Ovary (tissue), 9 donors: ENCODE measurements around the gene ROBO3. TPM values are rescaled to one million over a fixed set of nuclear protein-coding genes. Genes with fewer than 3 reads are reported as not detected.

ENCODE experiments used
- DNase-seq, 5 donors: peaks; one replicate each; pipeline ENCODE4 v3.0.0-alpha.2; 2019 to 2020
- H3K27ac ChIP-seq, 2 donors: fragments of 200-600 bp; one replicate each; pipeline versions ENCODE4 v1.5.1 to v1.8.0; 2019 to 2022
- H3K27me3 ChIP-seq: fragments of 200-600 bp; one replicate; pipeline ENCODE4 v1.8.0; 2022
- H3K36me3 ChIP-seq: fragments of 200-600 bp; sonication (generic); one replicate; pipeline ENCODE4 v1.5.1; 2019
- H3K4me1 ChIP-seq: one replicate; pipeline ENCODE4 v1.8.1; 2013; ENCODE audit warnings: mild to moderate bottlenecking, moderate library complexity; ENCODE audit not compliant: insufficient read depth
- H3K4me3 ChIP-seq: fragments of 200-600 bp; sonication (generic); one replicate; pipeline ENCODE4 v1.5.1; 2017
- H3K9me3 ChIP-seq, 2 donors: fragments of 200-600 bp in 1 of 2; sonication (generic) in 1 of 2; one replicate each; pipeline versions ENCODE4 v1.5.1 to v1.8.1; 2013 to 2019; ENCODE audit warnings: mild to moderate bottlenecking in 1 of 2, moderate library complexity in 1 of 2
- EP300 ChIP-seq: sonication (generic); formaldehyde crosslinking; IDR thresholded peaks from one replicate; pipeline ENCODE4 v1.6.1; 2017; ENCODE audit warnings: antibody characterized with exemption
- POLR2A ChIP-seq: fragments of 450-650 bp; IDR thresholded peaks from one replicate; pipeline ENCODE4 v1.6.1; 2017; ENCODE audit warnings: antibody characterized with exemption, mild to moderate bottlenecking, moderate library complexity
- WGBS, 3 donors: extraction: QIAGEN DNeasy Blood & Tissue Kit in 1 of 3; methylation state at CpG; one replicate each; pipeline versions ENCODE4 v1.1.5 to v1.1.7; 2013 to 2017; 5-methylcytosine and 5-hydroxymethylcytosine counted together
- intact Hi-C, 4 donors: fragments of 100-400 bp; cut with DNase I; formaldehyde crosslinking; loops; one replicate each; pipeline versions ENCODE4 v1.11.0 to v1.15.1; 2022 to 2023
- polyA plus RNA-seq, 2 donors: library from polyadenylated mRNA; stranded (reverse); fragments of 200-250 nt in 1 of 2; fragments of 350-450 nt in 1 of 2; fragmentation: Illumina TruSeq in 1 of 2; extraction: RNeasy Lipid Tissue Mini Kit (QIAGEN cat#74804) in 1 of 2; gene quantifications; one replicate each; pipeline ENCODE4 v1.2.3, GENCODE V29; 2013 to 2014
- total RNA-seq, 7 donors: library from RNA; depleted of rRNA in 2 of 7; stranded (reverse); fragments of >200 nt in 2 of 7; fragmentation: NEBNext Ultra II Directional in 3 of 7; extraction: Animal tissue kit (Norgen Biotek cat#: 25700) in 3 of 7; gene quantifications; one replicate each; pipeline versions ENCODE4 v1.1.0 to v1.2.4, GENCODE V29; 2016 to 2023
- TF ChIP-seq, protein P1 (sequence below), 3 donors: fragments of 450-650 bp in 2 of 3; fragments of 200-600 bp in 1 of 3; IDR thresholded peaks; one replicate each; pipeline versions ENCODE4 v1.5.1 to v1.8.0; 2016 to 2022; ENCODE audit warnings: antibody characterized with exemption in 3 of 3, mild to moderate bottlenecking in 1 of 3
- donor health status: DM: no; HTN: no; CAD: no; lungs with moderate emphysema.
- donor health status: DM: no; HTN: no; CAD: no.
- donor health status: Bipolar disorder and iron deficiency.
- donor health status: DM: yes; HTN: yes; CAD: no.
- donor health status: DM: no; HTN: no; CAD: no.
- donor health status: DM: yes; HTN: yes; CAD: no.

Gene ROBO3
- total and polyA plus RNA-seq, 9 donors, result 15.2 to 90.4 (median 56.7) TPM

DNA sequence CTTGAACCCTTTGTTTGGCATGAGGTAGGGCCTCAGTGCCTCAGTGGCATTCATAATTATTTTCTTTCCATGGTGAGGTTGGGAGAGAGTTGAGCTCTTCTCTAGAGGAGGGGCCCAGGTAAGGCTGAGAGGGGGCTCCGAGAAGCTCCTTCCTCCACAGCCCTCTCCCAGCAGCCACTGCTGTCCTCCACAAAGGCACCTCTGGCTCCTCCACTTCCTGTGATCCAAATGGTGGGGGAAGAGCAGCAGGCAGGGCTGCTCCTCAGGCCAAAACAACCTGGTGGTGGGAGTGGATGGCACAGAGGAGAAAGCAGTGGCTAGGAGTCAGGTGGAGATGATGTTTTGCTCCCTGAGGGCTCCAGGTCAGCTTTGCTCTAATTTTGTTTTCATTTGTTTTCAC lies 19.1 kb downstream of the ROBO3 start:
- no peak overlapping the region for H3K4me3 ChIP-seq
- peak in 1 of 5 donors; percentile 13 for DNase-seq
- TF ChIP-seq POLR2A, result no peak
- H3K36me3 ChIP-seq, result no peaks in the 10 kb centered on the region
- intact Hi-C loops, result no loop called here
- no peaks in the 10 kb centered on the region for H3K27me3 ChIP-seq
- no peaks in the 10 kb centered on the region for H3K9me3 ChIP-seq
- no peak overlapping the region for H3K27ac ChIP-seq
- H3K4me1 ChIP-seq, result peaks cover 21% of the 10 kb centered on the region
- 93 to 100% (median 94%) methylated on average over 1 of the region's 1 CpG for WGBS, 3 donors

DNA sequence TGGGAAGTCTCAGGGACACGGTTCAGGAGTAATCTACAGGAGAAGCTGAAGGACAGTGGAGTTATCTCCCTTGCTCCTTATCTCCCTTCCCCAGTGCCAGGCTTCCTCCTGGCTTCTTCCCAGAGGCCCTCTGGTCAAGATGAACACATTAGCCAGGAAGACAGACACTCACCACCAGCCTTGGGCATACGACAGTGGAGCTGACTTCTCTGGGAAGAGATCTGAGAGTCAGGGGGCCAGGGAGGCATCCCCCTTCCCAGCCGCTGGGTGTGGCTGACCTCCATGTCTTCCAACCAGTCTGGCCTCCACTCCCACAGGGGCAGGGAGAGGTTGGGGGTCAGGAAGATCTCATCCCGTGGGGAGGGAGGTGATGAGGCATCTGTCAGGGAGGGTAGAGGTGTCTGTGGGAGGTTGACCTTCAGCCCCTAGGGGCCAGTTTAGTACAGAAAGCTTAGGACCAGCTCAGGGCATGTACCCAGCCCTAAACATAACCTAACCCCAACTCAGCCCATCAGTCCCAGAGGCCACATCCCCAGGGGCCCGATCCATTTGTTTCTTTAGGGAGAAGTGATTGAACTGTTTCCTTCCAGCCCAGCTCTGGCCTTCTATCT lies 19.7 kb downstream of the ROBO3 start:
- intact Hi-C loops, result no loop called here
- H3K36me3 ChIP-seq, result no peaks in the 10 kb centered on the region
- no peak overlapping the region for H3K4me3 ChIP-seq
- no peaks in the 10 kb centered on the region for H3K27me3 ChIP-seq
- 55 to 67% (median 66%) methylated on average over 5 of the region's 5 CpGs for WGBS, 3 donors
- no peaks in the 10 kb centered on the region for H3K9me3 ChIP-seq
- H3K27ac ChIP-seq, result peak overlapping the region in 1 of 2 donors; percentile 27
- peaks cover 21% of the 10 kb centered on the region for H3K4me1 ChIP-seq
- TF ChIP-seq POLR2A, result no peak
- TF ChIP-seq, protein P1, sequence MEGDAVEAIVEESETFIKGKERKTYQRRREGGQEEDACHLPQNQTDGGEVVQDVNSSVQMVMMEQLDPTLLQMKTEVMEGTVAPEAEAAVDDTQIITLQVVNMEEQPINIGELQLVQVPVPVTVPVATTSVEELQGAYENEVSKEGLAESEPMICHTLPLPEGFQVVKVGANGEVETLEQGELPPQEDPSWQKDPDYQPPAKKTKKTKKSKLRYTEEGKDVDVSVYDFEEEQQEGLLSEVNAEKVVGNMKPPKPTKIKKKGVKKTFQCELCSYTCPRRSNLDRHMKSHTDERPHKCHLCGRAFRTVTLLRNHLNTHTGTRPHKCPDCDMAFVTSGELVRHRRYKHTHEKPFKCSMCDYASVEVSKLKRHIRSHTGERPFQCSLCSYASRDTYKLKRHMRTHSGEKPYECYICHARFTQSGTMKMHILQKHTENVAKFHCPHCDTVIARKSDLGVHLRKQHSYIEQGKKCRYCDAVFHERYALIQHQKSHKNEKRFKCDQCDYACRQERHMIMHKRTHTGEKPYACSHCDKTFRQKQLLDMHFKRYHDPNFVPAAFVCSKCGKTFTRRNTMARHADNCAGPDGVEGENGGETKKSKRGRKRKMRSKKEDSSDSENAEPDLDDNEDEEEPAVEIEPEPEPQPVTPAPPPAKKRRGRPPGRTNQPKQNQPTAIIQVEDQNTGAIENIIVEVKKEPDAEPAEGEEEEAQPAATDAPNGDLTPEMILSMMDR (IDR thresholded peaks at IDR 0.05), result no peak
- peak in 2 of 5 donors; percentile 15 to 18 for DNase-seq

DNA sequence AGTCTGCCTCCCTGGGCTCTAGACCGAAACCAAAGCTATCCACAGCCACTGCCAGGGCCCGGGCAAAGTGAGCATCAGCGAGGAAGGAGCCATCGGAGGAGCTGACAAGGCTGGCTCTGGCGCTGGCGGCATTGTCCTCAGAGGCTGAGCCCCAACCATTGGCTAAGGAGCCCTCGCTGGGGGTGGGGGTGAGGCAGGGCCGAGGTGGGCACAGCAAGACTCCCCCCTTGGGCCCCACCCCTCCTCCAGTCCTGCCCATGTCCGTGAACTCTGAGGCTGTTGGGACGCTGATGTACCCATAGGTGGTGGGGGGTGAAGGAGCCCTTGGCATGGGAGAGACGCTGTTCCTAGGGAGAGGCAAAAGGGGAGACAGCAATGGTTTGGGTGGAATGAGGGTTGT lies 21.2 kb downstream of the ROBO3 start:
- no peaks in the 10 kb centered on the region for H3K36me3 ChIP-seq
- H3K27ac ChIP-seq, result no peak overlapping the region
- DNase-seq, result peak in 1 of 5 donors; percentile 16
- H3K4me3 ChIP-seq, result no peak overlapping the region
- intact Hi-C loops, result no loop called here
- 90 to 94% (median 94%) methylated on average over 11 of the region's 11 CpGs for WGBS, 3 donors
- no peaks in the 10 kb centered on the region for H3K27me3 ChIP-seq
- TF ChIP-seq, protein P1 (IDR thresholded peaks at IDR 0.05), result no peak
- TF ChIP-seq POLR2A, result no peak
- no peak for TF ChIP-seq EP300
- H3K4me1 ChIP-seq, result peaks cover 18% of the 10 kb centered on the region
- H3K9me3 ChIP-seq, result no peaks in the 10 kb centered on the region

DNA sequence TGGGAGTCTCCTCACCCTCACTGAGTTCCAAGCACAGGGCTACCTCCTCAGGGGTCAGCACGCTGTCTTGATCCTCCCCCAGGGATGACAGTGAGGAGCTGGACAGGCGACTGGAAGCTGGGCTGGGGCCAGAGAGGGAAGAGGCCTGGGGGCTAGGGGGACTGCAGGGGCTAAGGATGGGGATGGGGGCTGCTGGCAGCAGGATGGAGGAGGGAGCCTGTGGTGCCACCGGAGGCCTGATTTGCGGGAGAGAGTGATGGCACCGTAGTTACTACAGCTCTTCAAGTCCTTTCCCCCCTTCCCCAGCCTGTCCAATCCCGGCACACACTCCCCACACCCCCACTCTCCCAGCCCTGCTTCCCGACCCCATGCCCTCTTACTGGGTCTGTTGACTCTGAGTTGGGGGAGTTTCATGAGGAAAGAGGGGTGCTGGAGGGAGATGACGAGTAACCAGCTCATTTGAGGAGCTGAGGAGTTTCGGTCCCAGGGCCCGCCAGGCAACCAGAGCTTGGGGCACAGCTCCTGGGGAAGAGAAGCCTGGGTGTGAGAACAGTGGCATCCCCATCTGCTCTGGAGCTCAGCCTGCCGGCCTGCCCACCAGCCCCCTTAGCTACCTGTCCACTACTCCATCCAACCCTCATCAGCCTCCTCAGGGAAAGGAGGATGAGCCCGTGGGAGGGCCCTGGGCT lies 21.9 kb downstream of the ROBO3 start:
- H3K36me3 ChIP-seq, result no peaks in the 10 kb centered on the region
- 82 to 91% (median 85%) methylated on average over 12 of the region's 12 CpGs for WGBS, 3 donors
- H3K4me3 ChIP-seq, result no peak overlapping the region
- intact Hi-C loops, result no loop called here
- no peaks in the 10 kb centered on the region for H3K9me3 ChIP-seq
- peaks cover 17% of the 10 kb centered on the region for H3K4me1 ChIP-seq
- no peaks in the 10 kb centered on the region for H3K27me3 ChIP-seq
- H3K27ac ChIP-seq, result no peak overlapping the region
- TF ChIP-seq, protein P1 (IDR thresholded peaks at IDR 0.05), result no peak
- no peak for TF ChIP-seq EP300
- TF ChIP-seq POLR2A, result no peak
- DNase-seq, result peak in 1 of 5 donors; percentile 12

GRCh38 chr11:124887667-124888013 lies 22.4 kb downstream of the ROBO3 start:
- Histone ChIP-seq H3K36me3 (no peaks in the 10 kb centered on the region), H3K27me3 (no peaks in the 10 kb centered on the region), H3K27ac (no peak overlapping the region), H3K4me3 (no peak overlapping the region), H3K4me1 (peaks cover 13% of the 10 kb centered on the region), H3K9me3 (no peaks in the 10 kb centered on the region)
- 45 to 78% (median 62%) methylated on average over 3 of the region's 3 CpGs for WGBS, 3 donors
- peak in 1 of 5 donors; percentile 10 for DNase-seq
- intact Hi-C loops, result no loop called here
- TF ChIP-seq, protein P1 (IDR thresholded peaks at IDR 0.05), result no peak
- TF ChIP-seq POLR2A (no peak), EP300 (no peak)
